Measurements from ENCODE around the gene NAT10. TPM values are rescaled to one million over a fixed set of nuclear protein-coding genes. Genes with fewer than 3 reads are reported as not detected.
"Not testable (repeated sequence)": the region's sequence is repeated elsewhere in the genome, so short reads cannot be mapped to it uniquely, and the experiment has no call there.

Gene NAT10
- total RNA-seq (10 to 100 TPM; 73.6 to 81.5 TPM), polyA plus RNA-seq (10 to 100 TPM; 28.0 to 49.3 TPM)

DNA sequence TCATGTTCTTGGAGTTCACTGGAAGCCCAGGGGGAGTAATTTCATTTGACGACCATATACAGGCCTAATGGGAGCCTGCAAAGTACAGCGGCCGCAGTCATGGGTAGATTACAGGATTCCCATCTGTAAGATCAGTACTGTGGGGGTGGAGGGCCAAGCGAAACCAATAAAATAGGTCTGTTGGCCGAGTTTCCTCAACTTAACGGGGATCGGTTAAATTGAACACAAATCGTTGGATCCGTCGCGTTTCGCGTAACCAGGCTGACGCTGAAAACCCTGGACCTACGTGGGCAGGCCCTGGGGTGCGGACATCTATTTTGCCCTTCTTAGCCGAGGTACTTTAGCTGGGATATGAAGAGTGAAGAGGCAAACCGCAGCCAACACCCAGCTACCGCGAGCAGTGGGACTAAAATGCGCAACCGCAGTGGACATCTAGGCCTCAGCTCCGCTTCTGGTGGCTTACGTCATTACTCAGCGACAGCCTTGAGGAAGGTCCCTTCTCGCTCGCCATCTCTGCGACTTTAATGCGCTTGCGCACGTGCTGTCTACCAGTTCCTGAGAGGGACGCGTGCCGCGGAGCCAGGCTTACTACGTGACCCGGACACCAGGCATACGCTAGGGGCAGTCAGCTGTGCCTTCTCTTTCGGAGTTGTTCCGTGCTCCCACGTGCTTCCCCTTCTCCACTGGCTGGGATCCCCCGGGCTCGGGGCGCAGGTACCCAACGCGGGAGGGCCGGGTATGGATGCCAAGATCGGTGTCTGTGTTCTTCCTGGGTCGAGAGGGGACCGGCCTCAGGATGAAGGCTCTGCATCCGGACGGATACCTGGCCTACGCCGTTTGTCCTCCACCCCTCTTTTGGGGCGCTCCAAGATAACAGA is at the start of gene NAT10:
Gene NAT10 (plus strand): TSS at position 551 of the 878 bp plus-strand sequence. CDS start 2,597 bp downstream, outside the sequence.
- Mint-ChIP-seq H3K4me3 (peak within 1 kb of the TSS; percentile 95 to 98 (median 97)), H3K27me3 (peaks cover 0 to 2% of the 10 kb centered on the region in 2 donors), H3K36me3 (peaks cover 13 to 51% of the 10 kb centered on the region in 2 donors), H3K27ac (peak within 1 kb of the TSS; percentile 99 to 100 (median 99)), H3K4me1 (peaks cover 41 to 67% (median 51%) of the 10 kb centered on the region in 4 donors), H3K9me3 (peaks cover 0 to 7% (median 0%) of the 10 kb centered on the region in 8 donors)
- Histone ChIP-seq H3K27ac (ENCODE audit: low read depth, low read length) (peak within 1 kb of the TSS; percentile 90), H3K36me3 (ENCODE audit: insufficient read depth, low read length) (peaks cover 23% of the 10 kb centered on the region), H3K27me3 (ENCODE audit: insufficient read depth, low read length) (no peaks in the 10 kb centered on the region), H3K9me3 (ENCODE audit: control insufficient read depth in 1 of 2, low read length in 2 of 2) (no peaks in the 10 kb centered on the region), H3K4me3 (ENCODE audit: low read length in 2 of 2) (peak within 1 kb of the TSS; percentile 83 to 86), H3K4me1 (ENCODE audit: insufficient read depth, low read length) (peaks cover 31% of the 10 kb centered on the region)
- peak; percentile 96 to 98 (median 97) for DNase-seq
- intact Hi-C loops (cut with micrococcal nuclease) = loop anchor here (1.0 to 10.0 kb wide), 6 partner anchors 19 to 333 kb away; partner anchors contain the start of genes ABTB2, CAPRIN1, CAT and FBXO3
- ChIA-PET CTCF (ENCODE audit: partially characterized antibody) (interaction anchor here (0.6 to 2.7 kb wide), 8 partner anchors 17 to 335 kb away, joined by 3 to 15 read pairs (median 4); partner anchors contain the start of gene CAPRIN1), POLR2A (ENCODE audit: partially characterized antibody) (interaction anchor here (0.6 to 7.0 kb wide), 22 partner anchors 8 to 811 kb away, joined by 3 to 157 read pairs (median 4); partner anchors contain the start of genes ABTB2, APIP, CAPRIN1 and CAT)

- peak overlapping the region in 5 of 8 donors; percentile 21 to 68 (median 57) for H3K4me3 Mint-ChIP-seq
- intact Hi-C loops (cut with micrococcal nuclease) = loop anchor here (2.0 to 10.0 kb wide), 2 partner anchors 18 to 352 kb away; partner anchors contain the start of gene C11orf91
- no peak overlapping the region for H3K27ac ChIP-seq (ENCODE audit: low read depth, low read length)
- ChIA-PET CTCF (ENCODE audit: partially characterized antibody) (interaction anchor here (1.2 kb wide), 1 partner anchor 36 kb away, joined by 3 read pairs; no protein-coding TSS in a partner anchor), POLR2A (ENCODE audit: partially characterized antibody) (interaction anchor here (1.5 kb wide), 1 partner anchor 48 kb away, joined by 3 read pairs; no protein-coding TSS in a partner anchor)
- peak overlapping the region in 3 of 7 donors; percentile 31 to 98 (median 33) for H3K27ac Mint-ChIP-seq
- H3K4me1 Mint-ChIP-seq = peaks cover 30 to 74% (median 48%) of the 10 kb centered on the region in 4 donors
- no peak overlapping the region for H3K4me3 ChIP-seq (ENCODE audit: low read length in 2 of 2)
- H3K9me3 ChIP-seq (ENCODE audit: control insufficient read depth in 1 of 2, low read length in 2 of 2) = no peaks in the 10 kb centered on the region
- DNase-seq = no peak
- peaks cover 0 to 5% (median 0%) of the 10 kb centered on the region in 8 donors for H3K9me3 Mint-ChIP-seq
- peaks cover 18 to 32% of the 10 kb centered on the region in 2 donors for H3K36me3 Mint-ChIP-seq
- H3K27me3 ChIP-seq (ENCODE audit: insufficient read depth, low read length) = no peaks in the 10 kb centered on the region
- H3K36me3 ChIP-seq (ENCODE audit: insufficient read depth, low read length) = no peaks in the 10 kb centered on the region
- H3K4me1 ChIP-seq (ENCODE audit: insufficient read depth, low read length) = peaks cover 76% of the 10 kb centered on the region
- H3K27me3 Mint-ChIP-seq = no peaks in the 10 kb centered on the region
Measured at GRCh38 chr11:34056672-34057071, 48.8 kb upstream of the NAT10 start.

DNA sequence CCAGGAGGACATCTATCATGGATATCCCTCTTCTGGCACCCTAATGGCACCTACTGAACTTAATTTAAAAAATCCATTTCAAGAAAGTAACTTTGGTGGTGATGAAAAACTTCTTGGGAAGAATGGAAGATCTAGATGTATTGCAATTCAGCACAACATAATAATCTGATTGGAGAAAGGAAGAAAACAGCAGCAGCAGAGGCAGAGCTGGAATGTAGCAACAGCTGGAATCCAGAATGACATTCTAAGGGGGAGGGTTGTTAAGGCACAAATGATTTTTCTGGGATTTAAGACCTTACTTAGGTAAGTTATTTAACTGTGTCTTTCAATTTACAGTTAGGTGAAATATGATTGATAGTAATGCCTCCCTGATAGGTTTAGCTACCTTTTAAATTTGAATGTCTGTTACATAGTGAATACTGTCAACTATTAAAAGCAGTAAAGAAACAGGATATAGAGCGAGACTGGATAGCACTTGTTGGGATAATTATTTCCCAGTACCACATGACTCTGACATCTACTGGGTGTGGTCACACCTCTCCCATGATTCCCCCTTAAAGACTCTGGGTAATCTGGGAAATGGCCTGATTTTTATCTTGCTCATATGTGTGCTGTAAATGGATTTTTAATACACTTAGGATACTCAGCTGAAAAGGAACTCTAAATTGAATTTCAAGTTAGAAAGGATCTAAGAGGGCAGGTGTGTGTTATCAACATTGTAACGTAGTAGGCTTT is 42.2 kb upstream of the NAT10 start:
- ChIA-PET POLR2A (ENCODE audit: partially characterized antibody) (interaction anchor here (1.4 to 2.6 kb wide), 3 partner anchors 10 to 15 kb away, joined by 3 to 10 read pairs (median 5); no protein-coding TSS in a partner anchor), CTCF (ENCODE audit: partially characterized antibody) (interaction anchor here (0.6 to 1.7 kb wide), 7 partner anchors 10 to 859 kb away, joined by 3 to 4 read pairs (median 3); no protein-coding TSS in a partner anchor)
- no peak overlapping the region for H3K4me3 ChIP-seq (ENCODE audit: low read length in 2 of 2)
- peaks cover 79% of the 10 kb centered on the region for H3K4me1 ChIP-seq (ENCODE audit: insufficient read depth, low read length)
- H3K27ac ChIP-seq (ENCODE audit: low read depth, low read length) = no peak overlapping the region
- no peaks in the 10 kb centered on the region for H3K9me3 ChIP-seq (ENCODE audit: control insufficient read depth in 1 of 2, low read length in 2 of 2)
- peak overlapping the region in 6 of 7 donors; percentile 1 to 67 (median 24) for H3K27ac Mint-ChIP-seq
- DNase-seq = no peak
- no peaks in the 10 kb centered on the region for H3K36me3 ChIP-seq (ENCODE audit: insufficient read depth, low read length)
- peak overlapping the region in 5 of 8 donors; percentile 2 to 71 (median 44) for H3K4me3 Mint-ChIP-seq
- intact Hi-C loops (cut with micrococcal nuclease) = no loop called here
- no peaks in the 10 kb centered on the region for H3K9me3 Mint-ChIP-seq
- no peaks in the 10 kb centered on the region for H3K27me3 Mint-ChIP-seq
- H3K27me3 ChIP-seq (ENCODE audit: insufficient read depth, low read length) = no peaks in the 10 kb centered on the region
- peaks cover 44 to 79% (median 64%) of the 10 kb centered on the region in 4 donors for H3K4me1 Mint-ChIP-seq
- H3K36me3 Mint-ChIP-seq = peaks cover 31 to 51% of the 10 kb centered on the region in 2 donors

- H3K9me3 Mint-ChIP-seq = no peaks in the 10 kb centered on the region
- no peaks in the 10 kb centered on the region for H3K36me3 ChIP-seq (ENCODE audit: insufficient read depth, low read length)
- no peak overlapping the region for H3K4me3 ChIP-seq (ENCODE audit: low read length in 2 of 2)
- peak overlapping the region in 4 of 7 donors; percentile 13 to 53 (median 32) for H3K27ac Mint-ChIP-seq
- no peaks in the 10 kb centered on the region for H3K27me3 ChIP-seq (ENCODE audit: insufficient read depth, low read length)
- peaks cover 25 to 47% of the 10 kb centered on the region in 2 donors for H3K36me3 Mint-ChIP-seq
- H3K4me1 Mint-ChIP-seq = peaks cover 40 to 73% (median 58%) of the 10 kb centered on the region in 4 donors
- ChIA-PET CTCF (ENCODE audit: partially characterized antibody) (interaction anchor here (0.6 to 1.2 kb wide), 4 partner anchors 10 to 67 kb away, joined by 3 to 4 read pairs (median 4); no protein-coding TSS in a partner anchor), POLR2A (ENCODE audit: partially characterized antibody) (interaction anchor here (1.4 to 2.6 kb wide), 4 partner anchors 9 to 14 kb away, joined by 3 to 10 read pairs (median 7); no protein-coding TSS in a partner anchor)
- no peak for DNase-seq
- H3K27ac ChIP-seq (ENCODE audit: low read depth, low read length) = no peak overlapping the region
- intact Hi-C loops (cut with micrococcal nuclease) = no loop called here
- H3K4me1 ChIP-seq (ENCODE audit: insufficient read depth, low read length) = peaks cover 74% of the 10 kb centered on the region
- H3K9me3 ChIP-seq (ENCODE audit: control insufficient read depth in 1 of 2, low read length in 2 of 2) = no peaks in the 10 kb centered on the region
- H3K4me3 Mint-ChIP-seq = peak overlapping the region in 1 of 8 donors; percentile 1
- H3K27me3 Mint-ChIP-seq = no peaks in the 10 kb centered on the region
Measured at GRCh38 chr11:34064291-34064690, 41.1 kb upstream of the NAT10 start.

- Mint-ChIP-seq H3K9me3 (no peaks in the 10 kb centered on the region), H3K4me3 (peak overlapping the region in 2 of 8 donors; percentile 4 to 48), H3K27ac (peak overlapping the region in 4 of 7 donors; percentile 56 to 77 (median 67)), H3K36me3 (peaks cover 21 to 44% of the 10 kb centered on the region in 2 donors), H3K27me3 (no peaks in the 10 kb centered on the region), H3K4me1 (peaks cover 42 to 75% (median 61%) of the 10 kb centered on the region in 4 donors)
- H3K27me3 ChIP-seq (ENCODE audit: insufficient read depth, low read length) = no peaks in the 10 kb centered on the region
- intact Hi-C loops (cut with micrococcal nuclease) = no loop called here
- H3K9me3 ChIP-seq (ENCODE audit: control insufficient read depth in 1 of 2, low read length in 2 of 2) = no peaks in the 10 kb centered on the region
- POLR2A ChIA-PET (ENCODE audit: partially characterized antibody) = interaction anchor here (1.0 to 1.7 kb wide), 3 partner anchors 8 to 14 kb away, joined by 3 to 9 read pairs (median 4); partner anchors contain the start of gene CAPRIN1
- CTCF ChIA-PET (ENCODE audit: partially characterized antibody) = interaction anchor here (0.8 kb wide), 1 partner anchor 30 kb away, joined by 4 read pairs; no protein-coding TSS in a partner anchor
- no peaks in the 10 kb centered on the region for H3K36me3 ChIP-seq (ENCODE audit: insufficient read depth, low read length)
- DNase-seq = peak in 1 of 5 donors; percentile 8
- no peak overlapping the region for H3K27ac ChIP-seq (ENCODE audit: low read depth, low read length)
- no peak overlapping the region for H3K4me3 ChIP-seq (ENCODE audit: low read length in 2 of 2)
- peaks cover 61% of the 10 kb centered on the region for H3K4me1 ChIP-seq (ENCODE audit: insufficient read depth, low read length)
Measured at GRCh38 chr11:34065505-34066203, 39.8 kb upstream of the NAT10 start.

GRCh38 chr11:34066766-34067165 is 38.7 kb upstream of the NAT10 start:
- H3K27me3 ChIP-seq (ENCODE audit: insufficient read depth, low read length); H3K9me3 ChIP-seq (ENCODE audit: control insufficient read depth in 1 of 2, low read length in 2 of 2); H3K4me3 ChIP-seq (ENCODE audit: low read length in 2 of 2); H3K36me3 ChIP-seq (ENCODE audit: insufficient read depth, low read length); H3K9me3 Mint-ChIP-seq; intact Hi-C loops (cut with micrococcal nuclease); H3K27me3 Mint-ChIP-seq; POLR2A ChIA-PET (ENCODE audit: partially characterized antibody); H3K27ac Mint-ChIP-seq; DNase-seq; H3K27ac ChIP-seq (ENCODE audit: low read depth, low read length): not testable (repeated sequence)
- Mint-ChIP-seq H3K36me3 (peaks cover 21 to 50% of the 10 kb centered on the region in 2 donors), H3K4me3 (peak overlapping the region in 3 of 8 donors; percentile 17 to 50 (median 33)), H3K4me1 (peaks cover 42 to 80% (median 64%) of the 10 kb centered on the region in 4 donors)
- H3K4me1 ChIP-seq (ENCODE audit: insufficient read depth, low read length) = peaks cover 63% of the 10 kb centered on the region
- CTCF ChIA-PET (ENCODE audit: partially characterized antibody) = interaction anchor here (0.7 to 2.3 kb wide), 5 partner anchors 9 to 235 kb away, joined by 3 to 8 read pairs (median 5); partner anchors contain the start of gene NAT10

Data from CD4-positive, alpha-beta memory T cell (primary cell).